ENCODE data around the gene PINLYP. TPM values are rescaled to one million over a fixed set of nuclear protein-coding genes. Genes with fewer than 3 reads are reported as not detected.

Gene PINLYP
- polyA plus RNA-seq, 1 of the 3 experiments (the other 2 are of a cell fraction): 5.5 TPM

DNA sequence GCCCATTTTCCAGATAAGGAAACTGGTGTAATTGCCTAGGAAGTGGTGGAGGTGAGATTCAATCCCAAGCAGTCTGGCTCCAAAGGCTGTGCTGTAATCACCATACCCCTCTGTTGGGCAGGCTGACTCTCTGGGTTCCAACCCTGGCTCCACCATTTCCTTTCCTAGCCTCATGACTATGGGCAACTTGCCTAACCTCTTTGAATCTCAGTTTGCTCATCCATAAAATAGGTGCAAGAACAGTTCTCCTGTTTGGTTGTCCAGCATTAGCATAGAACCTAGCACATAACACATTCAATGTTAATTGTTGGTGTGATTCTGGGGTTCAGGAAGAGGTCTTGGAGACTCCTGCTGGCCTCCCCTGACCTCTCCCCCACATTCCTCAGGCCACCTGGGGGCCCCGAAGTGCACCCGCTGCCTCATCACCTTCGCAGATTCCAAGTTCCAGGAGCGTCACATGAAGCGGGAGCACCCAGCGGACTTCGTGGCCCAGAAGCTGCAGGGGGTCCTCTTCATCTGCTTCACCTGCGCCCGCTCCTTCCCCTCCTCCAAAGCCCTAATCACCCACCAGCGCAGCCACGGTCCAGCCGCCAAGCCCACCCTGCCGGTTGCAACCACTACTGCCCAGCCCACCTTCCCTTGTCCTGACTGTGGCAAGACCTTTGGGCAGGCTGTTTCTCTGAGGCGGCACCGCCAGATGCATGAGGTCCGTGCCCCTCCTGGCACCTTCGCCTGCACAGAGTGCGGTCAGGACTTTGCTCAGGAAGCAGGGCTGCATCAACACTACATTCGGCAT lies 23.0 kb downstream of the PINLYP start:
- CTCF ChIA-PET: interaction anchor here (0.7 to 6.6 kb wide), 3 partner anchors 43 to 176 kb away, joined by 3 to 104 read pairs (median 5); no protein-coding TSS in a partner anchor
- Histone ChIP-seq H4K20me1 (ENCODE audit: insufficient read depth) (peaks cover 9% of the 10 kb centered on the region; the same call in 1 of the 2 replicates), H2AFZ (ENCODE audit: low read depth) (no peak overlapping the region), H3K9me2 (no peaks in the 10 kb centered on the region), H3K9ac (no peak overlapping the region), H3K79me2 (ENCODE audit: insufficient read depth) (peaks cover 66% of the 10 kb centered on the region), H3K4me2 (no peak overlapping the region; the same call in 1 of the 2 replicates), H3F3A (replicated peaks; ENCODE audit: insufficient read depth) (peaks cover 30% of the 10 kb centered on the region), H3K36me3 (replicated peaks in 1 of 2; ENCODE audit: control insufficient read depth in 1 of 2, insufficient read depth in 2 of 2, low read length in 1 of 2) (peaks cover 12 to 29% of the 10 kb centered on the region in 2 experiments), H3K27ac (ENCODE audit: low read depth in 2 of 2, low read length in 1 of 2) (no peak overlapping the region), H3K4me3 (ENCODE audit: low read depth in 2 of 2, low read length in 1 of 2) (no peak overlapping the region), H3K9me3 (no peaks in the 10 kb centered on the region), H3K27me3 (ENCODE audit: insufficient read depth) (no peaks in the 10 kb centered on the region), H3K4me1 (ENCODE audit: control insufficient read depth in 1 of 2, insufficient read depth in 2 of 2, low read depth in 1 of 2, low read length in 1 of 2) (peaks cover 8 to 21% of the 10 kb centered on the region in 2 experiments; a peak in 2 of 4 replicates)
- no peak for DNase-seq
- WGBS (ENCODE audit: low lambda C conversion rate): 93% methylated on average over 19 of the region's 19 CpGs
- TF ChIP-seq SMC3 (IDR thresholded peaks at IDR 0.05; ENCODE audit: low read depth, low read length) (no peak), NFIC (IDR thresholded peaks at IDR 0.05; ENCODE audit: borderline replicate concordance) (no peak), RXRA (IDR thresholded peaks at IDR 0.05; ENCODE audit: borderline replicate concordance, low read depth) (no peak), TEAD4 (IDR thresholded peaks at IDR 0.05; ENCODE audit: borderline replicate concordance, insufficient read depth) (no peak), MXI1 (IDR thresholded peaks at IDR 0.05; ENCODE audit: low read depth, low read length) (no peak), FOXJ3 (CRISPR knock-in tag; IDR thresholded peaks at IDR 0.05) (no peak), SIN3A (IDR thresholded peaks at IDR 0.05; ENCODE audit: borderline replicate concordance, low read depth, low read length) (no peak), MEF2A (IDR thresholded peaks at IDR 0.05; ENCODE audit: borderline replicate concordance, low read depth) (no peak), POLR2AphosphoS5 (IDR thresholded peaks at IDR 0.05; ENCODE audit: low read depth, low read length) (no peak), GABPA (IDR thresholded peaks at IDR 0.05; ENCODE audit: low read depth) (no peak), RFX5 (IDR thresholded peaks at IDR 0.05; ENCODE audit: low read length) (no peak), NRF1 (IDR thresholded peaks at IDR 0.05; ENCODE audit: low read depth, low read length) (no peak), EP300 (IDR thresholded peaks at IDR 0.05; ENCODE audit: borderline replicate concordance in 1 of 2, low read depth in 1 of 2, low read length in 1 of 2) (no peak), FOSL2 (IDR thresholded peaks at IDR 0.05; ENCODE audit: borderline replicate concordance, low read depth) (no peak), YY1 (IDR thresholded peaks at IDR 0.05; ENCODE audit: low read depth) (no peak), TAF1 (IDR thresholded peaks at IDR 0.05; ENCODE audit: borderline replicate concordance, low read depth, low read length) (no peak), CHD2 (IDR thresholded peaks at IDR 0.05; ENCODE audit: low read length, partially characterized antibody) (no peak), FOXM1 (IDR thresholded peaks at IDR 0.05; ENCODE audit: low read depth) (no peak)
- TF ChIP-seq, protein P1, sequence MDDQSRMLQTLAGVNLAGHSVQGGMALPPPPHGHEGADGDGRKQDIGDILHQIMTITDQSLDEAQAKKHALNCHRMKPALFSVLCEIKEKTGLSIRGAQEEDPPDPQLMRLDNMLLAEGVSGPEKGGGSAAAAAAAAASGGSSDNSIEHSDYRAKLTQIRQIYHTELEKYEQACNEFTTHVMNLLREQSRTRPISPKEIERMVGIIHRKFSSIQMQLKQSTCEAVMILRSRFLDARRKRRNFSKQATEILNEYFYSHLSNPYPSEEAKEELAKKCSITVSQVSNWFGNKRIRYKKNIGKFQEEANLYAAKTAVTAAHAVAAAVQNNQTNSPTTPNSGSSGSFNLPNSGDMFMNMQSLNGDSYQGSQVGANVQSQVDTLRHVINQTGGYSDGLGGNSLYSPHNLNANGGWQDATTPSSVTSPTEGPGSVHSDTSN (IDR thresholded peaks at IDR 0.05): no peak
- TF ChIP-seq, protein P2, sequence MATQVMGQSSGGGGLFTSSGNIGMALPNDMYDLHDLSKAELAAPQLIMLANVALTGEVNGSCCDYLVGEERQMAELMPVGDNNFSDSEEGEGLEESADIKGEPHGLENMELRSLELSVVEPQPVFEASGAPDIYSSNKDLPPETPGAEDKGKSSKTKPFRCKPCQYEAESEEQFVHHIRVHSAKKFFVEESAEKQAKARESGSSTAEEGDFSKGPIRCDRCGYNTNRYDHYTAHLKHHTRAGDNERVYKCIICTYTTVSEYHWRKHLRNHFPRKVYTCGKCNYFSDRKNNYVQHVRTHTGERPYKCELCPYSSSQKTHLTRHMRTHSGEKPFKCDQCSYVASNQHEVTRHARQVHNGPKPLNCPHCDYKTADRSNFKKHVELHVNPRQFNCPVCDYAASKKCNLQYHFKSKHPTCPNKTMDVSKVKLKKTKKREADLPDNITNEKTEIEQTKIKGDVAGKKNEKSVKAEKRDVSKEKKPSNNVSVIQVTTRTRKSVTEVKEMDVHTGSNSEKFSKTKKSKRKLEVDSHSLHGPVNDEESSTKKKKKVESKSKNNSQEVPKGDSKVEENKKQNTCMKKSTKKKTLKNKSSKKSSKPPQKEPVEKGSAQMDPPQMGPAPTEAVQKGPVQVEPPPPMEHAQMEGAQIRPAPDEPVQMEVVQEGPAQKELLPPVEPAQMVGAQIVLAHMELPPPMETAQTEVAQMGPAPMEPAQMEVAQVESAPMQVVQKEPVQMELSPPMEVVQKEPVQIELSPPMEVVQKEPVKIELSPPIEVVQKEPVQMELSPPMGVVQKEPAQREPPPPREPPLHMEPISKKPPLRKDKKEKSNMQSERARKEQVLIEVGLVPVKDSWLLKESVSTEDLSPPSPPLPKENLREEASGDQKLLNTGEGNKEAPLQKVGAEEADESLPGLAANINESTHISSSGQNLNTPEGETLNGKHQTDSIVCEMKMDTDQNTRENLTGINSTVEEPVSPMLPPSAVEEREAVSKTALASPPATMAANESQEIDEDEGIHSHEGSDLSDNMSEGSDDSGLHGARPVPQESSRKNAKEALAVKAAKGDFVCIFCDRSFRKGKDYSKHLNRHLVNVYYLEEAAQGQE (IDR thresholded peaks at IDR 0.05; ENCODE audit: low read depth, low read length): no peak
- POLR2A ChIA-PET: no interaction called here
